Measurements from ENCODE around the gene GABRA4. TPM values are rescaled to one million over a fixed set of nuclear protein-coding genes. Genes with fewer than 3 reads are reported as not detected.
A peak's percentile ranks its signal among the peaks of the same experiment; 100 is the strongest.

Gene GABRA4
- total RNA-seq, result under 1 TPM in 1 of 4 donors, not detected in 3; 0.16 TPM

DNA sequence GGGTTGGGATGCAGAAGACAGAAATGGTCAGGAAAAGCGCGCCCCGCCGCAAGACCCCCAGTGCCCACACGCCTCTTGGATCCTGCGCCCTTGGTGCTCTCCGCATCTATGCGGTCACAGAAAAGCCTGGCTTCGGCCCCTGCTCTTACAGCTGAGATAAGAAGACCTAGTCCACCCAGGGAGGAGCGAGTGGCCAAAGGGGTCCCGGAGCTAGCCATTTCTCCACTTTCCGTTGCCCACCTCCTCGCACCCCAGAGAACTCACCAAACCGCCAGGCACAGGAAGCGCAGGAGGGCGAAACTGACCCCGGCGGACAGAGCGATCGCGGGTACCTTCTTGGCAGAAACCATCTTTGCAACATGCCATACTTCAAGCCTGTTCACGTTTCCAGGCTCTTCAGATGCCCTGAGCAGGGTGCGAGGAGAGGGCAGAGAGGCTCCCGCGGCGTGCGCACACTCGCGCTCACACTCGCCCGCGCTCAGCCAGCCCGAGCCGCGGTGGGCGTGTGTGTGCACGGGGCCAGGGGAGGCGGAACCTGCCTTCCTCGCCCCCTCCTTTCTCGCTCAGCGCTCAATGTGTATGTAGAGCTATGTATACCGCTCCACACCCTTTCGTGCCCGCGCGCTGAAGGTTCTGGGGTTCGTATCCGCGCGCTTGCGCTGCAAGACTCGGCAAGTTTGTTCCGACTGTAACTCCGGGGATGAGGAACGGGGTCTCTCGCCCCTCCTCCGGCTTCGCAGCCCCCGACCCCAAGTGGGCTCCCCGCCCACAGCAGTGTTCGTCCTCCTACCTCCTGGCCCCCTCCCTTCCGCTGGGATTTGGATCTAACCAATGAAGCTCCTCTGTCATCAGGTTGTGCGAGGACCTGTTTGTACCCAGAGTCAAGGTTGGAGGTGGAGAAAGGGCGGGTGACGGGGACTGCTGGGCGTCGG lies at the start of gene GABRA4:
GABRA4 (minus strand) TSS at position 507 of the 932 bp plus-strand sequence; CDS start at position 350, 157 bp downstream.
- TF ChIP-seq POLR2A (IDR thresholded peaks at IDR 0.05) (no peak), EP300 (IDR thresholded peaks at IDR 0.05; ENCODE audit: low read depth) (no peak), POLR2AphosphoS5 (IDR thresholded peaks at IDR 0.05) (no peak)
- TF ChIP-seq, protein P1, sequence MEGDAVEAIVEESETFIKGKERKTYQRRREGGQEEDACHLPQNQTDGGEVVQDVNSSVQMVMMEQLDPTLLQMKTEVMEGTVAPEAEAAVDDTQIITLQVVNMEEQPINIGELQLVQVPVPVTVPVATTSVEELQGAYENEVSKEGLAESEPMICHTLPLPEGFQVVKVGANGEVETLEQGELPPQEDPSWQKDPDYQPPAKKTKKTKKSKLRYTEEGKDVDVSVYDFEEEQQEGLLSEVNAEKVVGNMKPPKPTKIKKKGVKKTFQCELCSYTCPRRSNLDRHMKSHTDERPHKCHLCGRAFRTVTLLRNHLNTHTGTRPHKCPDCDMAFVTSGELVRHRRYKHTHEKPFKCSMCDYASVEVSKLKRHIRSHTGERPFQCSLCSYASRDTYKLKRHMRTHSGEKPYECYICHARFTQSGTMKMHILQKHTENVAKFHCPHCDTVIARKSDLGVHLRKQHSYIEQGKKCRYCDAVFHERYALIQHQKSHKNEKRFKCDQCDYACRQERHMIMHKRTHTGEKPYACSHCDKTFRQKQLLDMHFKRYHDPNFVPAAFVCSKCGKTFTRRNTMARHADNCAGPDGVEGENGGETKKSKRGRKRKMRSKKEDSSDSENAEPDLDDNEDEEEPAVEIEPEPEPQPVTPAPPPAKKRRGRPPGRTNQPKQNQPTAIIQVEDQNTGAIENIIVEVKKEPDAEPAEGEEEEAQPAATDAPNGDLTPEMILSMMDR (IDR thresholded peaks at IDR 0.05), result no peak
- Histone ChIP-seq H3K4me3 (peak within 1 kb of the TSS in 3 of 4 donors; percentile 1 to 36 (median 23)), H3K27ac (no peak within 1 kb of the TSS), H3K27me3 (peaks cover 55% of the 10 kb centered on the region), H3K4me1 (peaks cover 0 to 15% (median 12%) of the 10 kb centered on the region in 4 donors), H3K36me3 (no peaks in the 10 kb centered on the region), H3K9me3 (no peaks in the 10 kb centered on the region)
- 7% methylated on average over 47 of the region's 67 CpGs; no CpG with 5 or more reads in 1 of the 2 donors for WGBS, 2 donors (ENCODE audit: low coverage in 1 of 2)
- in situ Hi-C loops (cut with MboI; ENCODE audit: low pct_ligation_motif_present in 1 of 4, low pct_unique_long_range_greater_than_20kb in 1 of 4, low sequenced_read_pairs in 3 of 4) (no loop called here), intact Hi-C loops (cut with DNase I; ENCODE audit: low total_unique reads) (no loop called here)
- DNase-seq, result no peak

GRCh38 chr4:47040828-47041227 lies 47.4 kb upstream of the GABRA4 start:
- H3K4me1 ChIP-seq, result no peaks in the 10 kb centered on the region
- H3K36me3 ChIP-seq, result no peaks in the 10 kb centered on the region
- no peak for TF ChIP-seq POLR2AphosphoS5 (IDR thresholded peaks at IDR 0.05)
- TF ChIP-seq, protein P1 (IDR thresholded peaks at IDR 0.05), result no peak
- TF ChIP-seq EP300 (IDR thresholded peaks at IDR 0.05; ENCODE audit: low read depth), result no peak
- no peak for TF ChIP-seq POLR2A (IDR thresholded peaks at IDR 0.05)
- intact Hi-C loops (cut with DNase I; ENCODE audit: low total_unique reads), result no loop called here
- H3K9me3 ChIP-seq, result no peaks in the 10 kb centered on the region
- no peak overlapping the region for H3K4me3 ChIP-seq
- 89 to 92% methylated on average over 3 of the region's 3 CpGs for WGBS, 2 donors (ENCODE audit: low coverage in 1 of 2)
- no peaks in the 10 kb centered on the region for H3K27me3 ChIP-seq
- no peak for DNase-seq
- in situ Hi-C loops (cut with MboI; ENCODE audit: low pct_ligation_motif_present in 1 of 4, low pct_unique_long_range_greater_than_20kb in 1 of 4, low sequenced_read_pairs in 3 of 4), result no loop called here
- no peak overlapping the region for H3K27ac ChIP-seq

DNA sequence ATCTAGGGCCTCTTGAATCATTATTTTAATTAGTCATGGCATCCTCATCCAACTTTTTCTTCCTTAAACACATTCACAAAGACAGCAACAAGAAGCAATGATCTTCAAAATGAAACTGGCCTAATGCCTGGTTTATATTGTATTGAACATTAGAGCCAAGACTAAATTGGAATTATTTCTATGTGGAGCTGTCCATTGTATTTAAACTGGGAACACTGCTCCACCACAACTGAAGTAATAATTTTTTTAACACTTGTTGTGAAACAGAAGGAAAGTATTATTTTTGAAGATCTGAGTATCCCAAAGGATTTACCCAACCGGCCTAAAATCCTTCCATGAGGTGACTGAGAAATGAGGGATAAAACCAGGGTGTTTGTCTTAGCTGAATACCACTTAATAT lies 44.9 kb upstream of the GABRA4 start:
- H3K36me3 ChIP-seq, result no peaks in the 10 kb centered on the region
- in situ Hi-C loops (cut with MboI; ENCODE audit: low pct_ligation_motif_present in 1 of 4, low pct_unique_long_range_greater_than_20kb in 1 of 4, low sequenced_read_pairs in 3 of 4), result no loop called here
- DNase-seq, result no peak
- H3K27me3 ChIP-seq, result no peaks in the 10 kb centered on the region
- intact Hi-C loops (cut with DNase I; ENCODE audit: low total_unique reads), result no loop called here
- no peaks in the 10 kb centered on the region for H3K4me1 ChIP-seq
- no peak overlapping the region for H3K27ac ChIP-seq
- WGBS, 2 donors (ENCODE audit: low coverage in 1 of 2), result 72 to 100% methylated on average over 1 of the region's 1 CpG
- H3K9me3 ChIP-seq, result no peaks in the 10 kb centered on the region
- no peak for TF ChIP-seq POLR2AphosphoS5 (IDR thresholded peaks at IDR 0.05)
- TF ChIP-seq POLR2A (IDR thresholded peaks at IDR 0.05), result no peak
- no peak for TF ChIP-seq EP300 (IDR thresholded peaks at IDR 0.05; ENCODE audit: low read depth)
- TF ChIP-seq, protein P1 (IDR thresholded peaks at IDR 0.05), result no peak
- no peak overlapping the region for H3K4me3 ChIP-seq

- TF ChIP-seq, protein P1 (IDR thresholded peaks at IDR 0.05), result peak; percentile 42 to 57 (median 55)
- TF ChIP-seq EP300 (IDR thresholded peaks at IDR 0.05; ENCODE audit: low read depth), result no peak
- no peak for TF ChIP-seq POLR2A (IDR thresholded peaks at IDR 0.05)
- no peak for TF ChIP-seq POLR2AphosphoS5 (IDR thresholded peaks at IDR 0.05)
- DNase-seq, result peak; percentile 32
- in situ Hi-C loops (cut with MboI; ENCODE audit: low pct_ligation_motif_present in 1 of 4, low pct_unique_long_range_greater_than_20kb in 1 of 4, low sequenced_read_pairs in 3 of 4) (no loop called here), intact Hi-C loops (cut with DNase I; ENCODE audit: low total_unique reads) (no loop called here)
- Histone ChIP-seq H3K4me1 (peaks cover 0 to 16% (median 7%) of the 10 kb centered on the region in 4 donors), H3K36me3 (no peaks in the 10 kb centered on the region), H3K4me3 (peak overlapping the region in 3 of 4 donors; percentile 23 to 52 (median 38)), H3K9me3 (no peaks in the 10 kb centered on the region), H3K27ac (no peak overlapping the region), H3K27me3 (peaks cover 27% of the 10 kb centered on the region)
- WGBS, 2 donors (ENCODE audit: low coverage in 1 of 2), result 3% methylated on average over 46 of the region's 47 CpGs; no CpG with 5 or more reads in 1 of the 2 donors
Measured at GRCh38 chr4:47032405-47033106, 39.2 kb upstream of the GABRA4 start.

Data from transverse colon (tissue), 4 donors.